Measurements from ENCODE around the gene YKT6. TPM values are rescaled to one million over a fixed set of nuclear protein-coding genes. Genes with fewer than 3 reads are reported as not detected.
A peak's percentile ranks its signal among the peaks of the same experiment; 100 is the strongest.

Gene YKT6
- total RNA-seq, 1 donor from 2014 or later, result 178 TPM

GRCh38 chr7:44154703-44155102, 46.1 kb upstream of the YKT6 start:
- peaks cover 36% of the 10 kb centered on the region for H3K4me1 Mint-ChIP-seq (ENCODE audit: low read depth, unreplicated experiment)
- no peak for DNase-seq
- H3K27me3 Mint-ChIP-seq (ENCODE audit: unreplicated experiment), result peaks cover 3% of the 10 kb centered on the region
- peaks cover 10% of the 10 kb centered on the region for H3K9me3 Mint-ChIP-seq (ENCODE audit: unreplicated experiment)
- no peak for TF ChIP-seq CTCF (IDR thresholded peaks at IDR 0.05; ENCODE audit: partially characterized antibody, unreplicated experiment)
- H3K27ac Mint-ChIP-seq (ENCODE audit: unreplicated experiment), result no peak overlapping the region
- no peaks in the 10 kb centered on the region for H3K36me3 Mint-ChIP-seq (ENCODE audit: unreplicated experiment)
- no peak overlapping the region for H3K4me3 Mint-ChIP-seq (ENCODE audit: unreplicated experiment)

- Mint-ChIP-seq H3K27ac (ENCODE audit: unreplicated experiment) (no peak overlapping the region), H3K36me3 (ENCODE audit: unreplicated experiment) (no peaks in the 10 kb centered on the region), H3K27me3 (ENCODE audit: unreplicated experiment) (peaks cover 3% of the 10 kb centered on the region), H3K9me3 (ENCODE audit: unreplicated experiment) (peaks cover 10% of the 10 kb centered on the region), H3K4me3 (ENCODE audit: unreplicated experiment) (no peak overlapping the region), H3K4me1 (ENCODE audit: low read depth, unreplicated experiment) (peaks cover 33% of the 10 kb centered on the region)
- no peak for TF ChIP-seq CTCF (IDR thresholded peaks at IDR 0.05; ENCODE audit: partially characterized antibody, unreplicated experiment)
- DNase-seq, result no peak
Observed at GRCh38 chr7:44155191-44156185, 45.3 kb upstream of the YKT6 start.

GRCh38 chr7:44156453-44157010, 44.2 kb upstream of the YKT6 start:
- Mint-ChIP-seq H3K4me1 (ENCODE audit: low read depth, unreplicated experiment) (peaks cover 24% of the 10 kb centered on the region), H3K27me3 (ENCODE audit: unreplicated experiment) (peaks cover 3% of the 10 kb centered on the region), H3K27ac (ENCODE audit: unreplicated experiment) (no peak overlapping the region), H3K36me3 (ENCODE audit: unreplicated experiment) (no peaks in the 10 kb centered on the region), H3K4me3 (ENCODE audit: unreplicated experiment) (no peak overlapping the region), H3K9me3 (ENCODE audit: unreplicated experiment) (peaks cover 8% of the 10 kb centered on the region)
- no peak for DNase-seq
- no peak for TF ChIP-seq CTCF (IDR thresholded peaks at IDR 0.05; ENCODE audit: partially characterized antibody, unreplicated experiment)

GRCh38 chr7:44157116-44158080, 43.4 kb upstream of the YKT6 start:
- peaks cover 16% of the 10 kb centered on the region for H3K4me1 Mint-ChIP-seq (ENCODE audit: low read depth, unreplicated experiment)
- no peak for TF ChIP-seq CTCF (IDR thresholded peaks at IDR 0.05; ENCODE audit: partially characterized antibody, unreplicated experiment)
- peaks cover 8% of the 10 kb centered on the region for H3K9me3 Mint-ChIP-seq (ENCODE audit: unreplicated experiment)
- H3K4me3 Mint-ChIP-seq (ENCODE audit: unreplicated experiment), result peak overlapping the region; percentile 43
- peaks cover 3% of the 10 kb centered on the region for H3K27me3 Mint-ChIP-seq (ENCODE audit: unreplicated experiment)
- DNase-seq, result peak; percentile 29
- H3K36me3 Mint-ChIP-seq (ENCODE audit: unreplicated experiment), result no peaks in the 10 kb centered on the region
- peak overlapping the region; percentile 92 for H3K27ac Mint-ChIP-seq (ENCODE audit: unreplicated experiment)

Measured in glutamatergic neuron (in vitro differentiated cells).